SKM-1 (cell line): Measurements from ENCODE around the gene POLR2A.

Experiments
- DNase-seq: peaks from one replicate; lab custom pipeline; 2025; ENCODE audit not compliant: unreplicated experiment; lab: John Stamatoyannopoulos, UW

The POLR2A gene

DNA sequence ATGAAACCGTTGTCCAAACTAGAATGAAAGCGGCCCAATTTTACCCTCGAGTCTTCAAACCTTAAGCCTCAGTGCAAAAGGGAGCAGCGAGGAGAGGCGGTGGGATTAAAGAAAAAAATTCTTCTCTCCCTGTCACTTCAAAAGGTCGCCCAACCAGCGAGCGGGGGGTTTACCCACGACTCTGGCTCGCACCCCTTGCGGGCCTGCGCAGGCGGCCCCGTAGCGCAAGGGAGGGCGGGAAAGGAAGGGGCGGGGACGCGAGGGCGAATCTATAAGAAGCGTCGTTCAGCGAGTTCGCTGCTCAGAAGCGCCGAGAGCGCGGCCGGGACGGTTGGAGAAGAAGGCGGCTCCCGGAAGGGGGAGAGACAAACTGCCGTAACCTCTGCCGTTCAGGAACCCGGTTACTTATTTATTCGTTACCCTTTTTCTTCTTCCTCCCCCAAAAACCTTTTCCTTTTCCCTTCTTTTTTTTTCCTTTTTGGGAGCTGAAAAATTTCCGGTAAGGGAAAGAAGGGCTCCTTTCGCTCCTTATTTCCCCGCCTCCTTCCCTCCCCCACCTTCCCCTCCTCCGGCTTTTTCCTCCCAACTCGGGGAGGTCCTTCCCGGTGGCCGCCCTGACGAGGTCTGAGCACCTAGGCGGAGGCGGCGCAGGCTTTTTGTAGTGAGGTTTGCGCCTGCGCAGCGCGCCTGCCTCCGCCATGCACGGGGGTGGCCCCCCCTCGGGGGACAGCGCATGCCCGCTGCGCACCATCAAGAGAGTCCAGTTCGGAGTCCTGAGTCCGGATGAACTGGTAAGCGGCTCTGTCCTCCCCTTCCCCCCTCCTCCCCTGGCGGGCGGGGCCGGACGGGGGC, at the start of gene POLR2A:
Gene POLR2A, plus strand, starts transcription at position 300 of the 852 bp plus-strand sequence.
- DNase-seq, result peak; percentile 71

DNA sequence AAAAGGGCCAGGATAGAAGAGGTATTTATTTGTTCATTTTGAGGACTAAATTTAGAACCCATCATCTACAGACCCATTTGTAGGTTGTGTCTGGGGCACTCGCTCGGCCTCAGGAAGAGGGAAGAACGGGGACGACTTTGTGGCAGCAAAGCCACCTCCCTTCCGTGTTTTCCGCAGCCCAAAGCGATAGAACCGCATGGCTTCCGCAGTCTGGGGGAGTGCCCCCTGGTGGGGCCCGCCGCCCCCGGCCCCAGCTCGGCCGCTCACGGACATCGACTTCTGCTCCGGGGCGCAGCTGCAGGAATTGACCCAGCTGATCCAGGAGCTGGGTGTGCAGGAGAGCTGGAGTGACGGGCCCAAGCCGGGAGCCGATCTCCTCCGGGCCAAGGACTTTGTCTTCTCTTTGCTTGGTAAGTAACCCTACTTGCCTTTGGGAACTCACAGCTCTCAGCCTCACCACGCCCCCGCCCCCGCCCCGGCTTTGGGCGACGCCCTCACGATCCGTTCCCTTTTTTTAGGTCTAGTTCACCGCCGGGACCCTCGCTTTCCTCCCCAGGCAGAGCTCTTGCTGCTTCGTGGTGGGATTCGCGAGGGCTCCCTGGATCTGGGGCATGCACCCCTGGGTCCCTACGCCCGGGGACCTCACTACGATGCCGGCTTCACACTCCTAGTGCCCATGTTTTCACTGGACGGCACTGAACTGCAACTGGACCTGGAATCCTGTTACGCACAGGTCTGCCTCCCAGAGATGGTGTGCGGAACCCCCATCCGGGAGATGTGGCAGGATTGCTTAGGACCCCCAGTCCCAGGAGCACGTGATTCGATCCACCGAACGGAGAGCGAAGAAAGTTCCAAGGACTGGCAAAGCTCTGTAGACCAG, 48.2 kb upstream of the POLR2A start:
- DNase-seq, result peak; percentile 15

DNA sequence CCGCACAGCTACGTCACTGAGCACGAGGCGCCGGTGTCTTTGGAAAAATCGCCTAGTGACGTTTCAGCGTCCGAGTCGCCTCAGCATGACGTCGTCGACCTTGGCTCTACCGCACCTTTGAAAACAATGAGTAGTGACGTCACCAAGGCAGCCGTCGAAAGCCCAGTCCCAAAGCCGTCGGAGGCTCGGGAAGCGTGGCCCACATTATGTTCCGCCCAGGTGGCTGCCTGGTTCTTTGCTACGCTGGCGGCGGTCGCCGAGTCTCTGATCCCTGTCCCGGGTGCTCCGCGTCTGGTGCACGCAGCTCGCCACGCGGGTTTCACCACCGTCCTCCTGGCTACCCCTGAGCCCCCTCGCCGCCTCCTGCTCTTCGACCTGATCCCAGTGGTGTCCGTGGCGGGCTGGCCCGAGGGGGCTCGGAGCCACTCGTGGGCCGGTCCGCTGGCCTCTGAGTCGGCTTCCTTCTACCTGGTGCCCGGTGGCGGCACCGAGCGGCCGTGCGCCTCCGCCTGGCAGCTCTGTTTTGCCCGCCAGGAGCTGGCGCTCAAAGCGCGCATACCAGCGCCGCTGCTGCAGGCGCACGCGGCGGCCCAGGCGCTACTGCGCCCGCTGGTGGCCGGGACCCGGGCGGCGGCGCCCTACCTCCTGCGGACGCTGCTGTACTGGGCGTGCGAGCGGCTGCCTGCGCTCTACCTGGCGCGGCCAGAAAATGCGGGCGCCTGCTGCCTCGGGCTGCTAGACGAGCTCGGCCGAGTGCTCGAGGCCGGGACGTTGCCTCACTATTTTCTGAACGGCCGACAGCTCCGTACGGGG, 47.4 kb upstream of the POLR2A start:
- peak; percentile 4 for DNase-seq

DNA sequence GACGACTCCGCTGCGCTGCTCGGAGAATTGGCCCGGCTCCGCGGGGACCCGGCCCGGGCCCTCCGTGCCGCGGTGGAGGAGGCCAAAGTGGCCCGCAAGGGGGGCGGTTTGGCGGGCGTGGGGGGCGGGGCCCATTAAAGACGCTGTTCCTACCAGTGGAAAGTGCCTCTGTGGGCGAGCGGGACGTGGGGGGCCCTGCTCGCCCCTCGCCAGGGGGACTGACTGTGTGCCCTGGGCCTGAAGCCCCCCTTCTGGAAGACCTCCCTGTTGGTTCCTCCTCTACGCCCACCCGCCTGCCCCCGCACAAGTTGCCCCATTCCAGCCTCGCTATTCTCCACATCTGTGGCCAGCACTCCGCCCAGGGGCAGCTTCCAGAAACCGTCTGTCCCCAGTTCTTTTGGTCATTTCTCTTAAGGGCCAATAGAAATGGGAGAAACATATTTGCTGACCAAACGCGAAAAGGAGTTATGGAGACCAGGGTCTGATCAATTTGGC, 46.8 kb upstream of the POLR2A start:
- no peak for DNase-seq

GRCh38 chr17:7437950-7438614, 46.1 kb upstream of the POLR2A start:
- no peak for DNase-seq

- no peak for DNase-seq
These were observed 45.3 kb upstream of the POLR2A start for GRCh38 chr17:7438656-7439460.

- no peak for DNase-seq
These were observed 44.6 kb upstream of the POLR2A start, which contains the start of gene FGF11 for GRCh38 chr17:7439462-7440112. FGF11 (plus strand) TSS chr17:7439512; CDS start chr17:7439621, 109 bp downstream.

DNA sequence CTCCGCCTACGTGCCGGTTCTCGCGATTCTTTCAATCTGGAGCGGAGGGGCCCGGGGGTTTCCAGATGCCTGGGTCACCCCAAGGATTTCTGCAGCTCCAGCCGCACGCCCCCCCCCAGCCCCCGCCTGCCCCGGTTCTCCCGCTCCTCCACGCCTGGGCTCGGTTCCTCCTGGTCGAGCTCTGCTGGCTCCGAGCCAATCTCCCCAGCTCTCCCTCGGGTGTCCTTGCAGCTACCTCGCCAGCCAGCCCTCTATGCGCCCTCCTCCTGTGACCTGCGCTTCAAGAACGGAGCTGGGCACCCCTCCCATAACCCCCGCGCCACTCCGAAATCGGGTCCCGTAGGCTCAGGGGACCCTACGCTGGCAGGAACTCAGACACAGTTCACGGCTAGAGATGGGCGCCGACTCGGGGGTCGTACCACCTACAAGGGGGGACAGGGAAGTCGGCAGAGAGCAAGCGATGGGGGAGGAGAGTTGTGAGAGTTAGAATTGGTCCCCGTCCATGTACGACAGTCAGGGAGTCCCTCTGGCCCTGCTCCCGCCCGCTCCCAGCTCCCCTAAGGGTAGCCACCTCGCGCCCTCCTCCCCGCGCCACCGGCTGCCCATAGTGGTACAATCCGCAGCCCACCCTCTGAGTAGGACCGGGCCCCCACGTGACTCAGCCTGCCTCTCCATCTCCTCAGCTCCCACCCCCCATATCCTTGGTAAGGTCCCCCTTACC, 43.9 kb upstream of the POLR2A start:
- no peak for DNase-seq

GRCh38 chr17:7440834-7441195, 43.4 kb upstream of the POLR2A start:
- no peak for DNase-seq

DNA sequence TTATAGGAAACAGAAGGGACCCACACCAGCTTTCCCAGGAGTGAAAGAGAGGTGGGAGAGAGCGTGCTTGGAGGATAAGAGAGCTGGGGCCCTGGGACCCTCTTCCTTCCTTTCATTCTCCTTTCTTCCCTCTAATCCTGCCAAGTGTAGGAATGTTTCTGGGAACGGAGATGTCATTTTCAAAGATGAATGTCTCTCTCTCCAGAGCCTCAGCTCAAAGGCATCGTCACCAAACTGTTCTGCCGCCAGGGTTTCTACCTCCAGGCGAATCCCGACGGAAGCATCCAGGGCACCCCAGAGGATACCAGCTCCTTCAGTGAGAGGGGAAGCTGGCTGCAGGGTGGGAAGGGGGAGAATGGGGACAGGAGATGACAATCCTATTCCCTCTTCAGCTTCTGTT, 42.9 kb upstream of the POLR2A start:
- no peak for DNase-seq

DNA sequence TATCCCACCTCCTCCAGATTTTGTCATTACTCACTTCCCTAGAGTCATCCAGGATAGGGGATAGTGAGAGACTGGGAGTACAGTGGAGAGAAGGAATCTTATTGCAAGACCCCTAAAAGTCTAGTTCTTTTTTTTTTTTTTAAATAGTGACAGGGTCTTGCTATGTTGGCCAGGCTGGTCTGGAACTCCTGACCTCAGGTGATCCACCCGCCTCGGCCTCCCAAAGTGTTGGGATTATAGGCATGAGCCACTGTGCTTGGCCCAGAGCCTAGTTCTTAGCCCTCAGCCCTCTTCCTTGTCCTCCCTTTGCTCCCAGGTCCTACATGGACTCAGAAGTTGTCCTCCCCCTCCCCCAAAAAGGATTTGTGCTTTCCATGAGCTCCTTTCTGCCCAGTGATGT, 42.0 kb upstream of the POLR2A start:
- DNase-seq, result no peak

- no peak for DNase-seq
These were observed 40.4 kb upstream of the POLR2A start for GRCh38 chr17:7443499-7444485.

GRCh38 chr17:7444682-7445618, 39.2 kb upstream of the POLR2A start, which contains the start of gene CHRNB1:
CHRNB1 (plus strand) TSS chr17:7445061; CDS start chr17:7445128, 67 bp downstream.
- DNase-seq, result no peak

GRCh38 chr17:7445619-7445968, 38.6 kb upstream of the POLR2A start:
- DNase-seq, result no peak

DNA sequence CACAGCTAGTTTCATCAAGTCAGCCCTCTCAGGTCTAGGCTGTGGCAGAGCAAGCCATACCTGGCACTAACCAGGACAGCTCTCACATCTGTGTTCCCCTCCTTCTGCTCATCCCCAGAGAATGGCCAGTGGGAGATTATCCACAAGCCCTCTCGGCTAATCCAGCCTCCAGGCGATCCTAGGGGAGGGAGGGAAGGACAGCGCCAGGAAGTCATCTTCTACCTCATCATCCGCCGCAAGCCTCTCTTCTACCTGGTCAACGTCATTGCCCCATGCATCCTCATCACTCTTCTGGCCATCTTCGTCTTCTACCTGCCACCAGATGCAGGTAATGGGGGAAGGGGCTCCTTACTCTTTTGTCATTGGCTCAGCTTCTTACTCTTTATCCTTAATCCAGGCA, 35.7 kb upstream of the POLR2A start:
- no peak for DNase-seq

GRCh38 chr17:7459961-7460545, 24.1 kb upstream of the POLR2A start:
- no peak for DNase-seq
